Measurements from ENCODE around the gene LSM14A. TPM values are rescaled to one million over a fixed set of nuclear protein-coding genes. Genes with fewer than 3 reads are reported as not detected.

The LSM14A gene
- total and polyA plus RNA-seq, 9 of the 15 experiments (the other 6 are each of a cell fraction or from before 2014, with no cell fraction given): 19.5 to 150 (median 95.1) TPM

GRCh38 chr19:34171877-34172660 is at the start of gene LSM14A (continued):
- TF ChIP-seq ZBTB11 (CRISPR knock-in tag; IDR thresholded peaks at IDR 0.05): peak in 1 of 3 experiments; percentile 54; a peak in 1 of 6 replicates
- TF ChIP-seq, protein P1, sequence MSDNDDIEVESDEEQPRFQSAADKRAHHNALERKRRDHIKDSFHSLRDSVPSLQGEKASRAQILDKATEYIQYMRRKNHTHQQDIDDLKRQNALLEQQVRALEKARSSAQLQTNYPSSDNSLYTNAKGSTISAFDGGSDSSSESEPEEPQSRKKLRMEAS (CRISPR knock-in tag; IDR thresholded peaks at IDR 0.05): peak; percentile 89
- TF ChIP-seq SMAD2 (IDR thresholded peaks at IDR 0.05; ENCODE audit: low read depth, low read length): no peak
- no peak for TF ChIP-seq BCOR (IDR thresholded peaks at IDR 0.05)

GRCh38 chr19:34124828-34125227 is 47.5 kb upstream of the LSM14A start:
- Histone ChIP-seq H3K36me3 (ENCODE audit: control insufficient read depth, insufficient read depth, low read length) (no peaks in the 10 kb centered on the region), H3K9ac (ENCODE audit: insufficient read depth in 1 of 2, low read depth in 2 of 2, low read length in 2 of 2) (no peak overlapping the region), H3K4me1 (replicated peaks in 1 of 2; ENCODE audit: control insufficient read depth in 2 of 2, insufficient read depth in 2 of 2, low read length in 2 of 2) (peaks cover 0 to 4% of the 10 kb centered on the region in 2 experiments; a peak in 1 of 5 replicates), H2AFZ (ENCODE audit: low read depth, low read length) (no peak overlapping the region), H3K27me3 (ENCODE audit: control insufficient read depth in 2 of 2, insufficient read depth in 2 of 2, low read length in 2 of 2) (peaks cover 17 to 25% of the 10 kb centered on the region in 2 experiments; a peak in 4 of 5 replicates), H3K4me2 (ENCODE audit: insufficient read depth, low read length) (no peak overlapping the region), H3K79me2 (ENCODE audit: control insufficient read depth, insufficient read depth, low read length) (no peaks in the 10 kb centered on the region), H4K20me1 (replicated peaks; ENCODE audit: control insufficient read depth, insufficient read depth, low read length) (no peaks in the 10 kb centered on the region), H3K4me3 (no peak overlapping the region), H3K27ac (ENCODE audit: extremely low read depth, low read depth, low read length) (no peak overlapping the region), H3K9me1 (ENCODE audit: control insufficient read depth, insufficient read depth, low read length) (no peaks in the 10 kb centered on the region), H3K9me3 (replicated peaks; ENCODE audit: control insufficient read depth, insufficient read depth, low read depth, low read length) (no peaks in the 10 kb centered on the region)
- in situ Hi-C loops (cut with MboI): no loop called here
- ChIA-PET POLR2A (interaction anchor here (0.6 to 0.9 kb wide), 2 partner anchors 85 to 341 kb away, joined by 3 to 4 read pairs; no protein-coding TSS in a partner anchor), CTCF (ENCODE audit: low intra/inter-chr PET ratio) (interaction anchor here (1.1 kb wide), 1 partner anchor 20 kb away, joined by 3 read pairs; no protein-coding TSS in a partner anchor)
- WGBS (ENCODE audit: insufficient coverage, low coverage, missing lambda C conversion rate): 0% methylated on average over 1 of the region's 1 CpG
- intact Hi-C loops (cut with micrococcal nuclease): loop anchor here (10.0 kb wide), 1 partner anchor 220 kb away; no protein-coding TSS in a partner anchor
- no peak for FAIRE-seq
- no peak for DNase-seq (ENCODE audit: extremely low read depth in 1 of 4, low spot score in 3 of 4)
- ATAC-seq: no peak
- BruUV-seq (replicated peaks): no TSS peak
- no peak for TF ChIP-seq ARNT (IDR thresholded peaks at IDR 0.05)
- TF ChIP-seq TCF3 (CRISPR knock-in tag; IDR thresholded peaks at IDR 0.05): no peak
- TF ChIP-seq NR2C2 (CRISPR knock-in tag; IDR thresholded peaks at IDR 0.05): peak; percentile 66; the same call in 1 of the 2 replicates
- TF ChIP-seq NR2C2 (tag; IDR thresholded peaks at IDR 0.05): peak; percentile 69
- peak; percentile 51 for TF ChIP-seq RFX1 (IDR thresholded peaks at IDR 0.05)
- TF ChIP-seq CC2D1A (IDR thresholded peaks at IDR 0.05): no peak
- peak in 1 of 2 experiments; percentile 43; a peak in 2 of 4 replicates for TF ChIP-seq NRF1 (conservative IDR thresholded peaks at IDR 0.05 in 1 of 2, IDR thresholded peaks at IDR 0.05 in 1 of 2)
- no peak for TF ChIP-seq HNRNPL (IDR thresholded peaks at IDR 0.05; ENCODE audit: low read depth, low read length)
- no peak for TF ChIP-seq PKNOX1 (IDR thresholded peaks at IDR 0.05)
- no peak for TF ChIP-seq ZNF23 (CRISPR knock-in tag; IDR thresholded peaks at IDR 0.05)
- TF ChIP-seq TEAD4 (IDR thresholded peaks at IDR 0.05; ENCODE audit: low read length): no peak
- TF ChIP-seq TEAD4 (CRISPR knock-in tag; IDR thresholded peaks at IDR 0.05; ENCODE audit: borderline replicate concordance): no peak

All from K562 (cell line).